Keratinocyte (primary cell): ENCODE results near the gene PRKN. TPM values are rescaled to one million over a fixed set of nuclear protein-coding genes. Genes with fewer than 3 reads are reported as not detected.

ENCODE experiments used
- DNase-seq: peaks from one replicate; pipeline ENCODE4 v3.0.0-alpha.2; 2011; ENCODE audit warnings: low read depth, missing footprints, low spot score
- FAIRE-seq: peaks from 2 replicates; lab custom pipeline; 2011; peaks lifted over from hg19 to GRCh38; lab: Jason Lieb, UNC
- H2AFZ ChIP-seq: 2 replicates; pipeline ENCODE4 v1.6.0; 2012; ENCODE audit warnings: low read length, control low read depth, inconsistent platforms; ENCODE audit not compliant: control insufficient read depth
- H3K27ac ChIP-seq: 2 replicates; pipeline ENCODE4 v1.5.1; 2011; ENCODE audit warnings: low read length; ENCODE audit not compliant: control insufficient read depth, insufficient read depth
- H3K27me3 ChIP-seq: 3 replicates; pipeline ENCODE4 v1.6.0; 2011; ENCODE audit warnings: low read length; ENCODE audit not compliant: control insufficient read depth, insufficient read depth; ENCODE audit errors: extremely low read depth
- H3K36me3 ChIP-seq, 2 experiments: 2 replicates in 1 of 2; 3 replicates in 1 of 2; pipeline ENCODE4 v1.5.1; 2011; ENCODE audit warnings: low read length in 2 of 2, mild to moderate bottlenecking in 1 of 2; ENCODE audit not compliant: control insufficient read depth in 2 of 2, insufficient read depth in 2 of 2; ENCODE audit errors: extremely low read depth in 1 of 2
- H3K4me1 ChIP-seq: 3 replicates; pipeline ENCODE4 v1.5.1; 2011; ENCODE audit warnings: low read length; ENCODE audit not compliant: control insufficient read depth, insufficient read depth; ENCODE audit errors: extremely low read depth
- H3K4me2 ChIP-seq: 3 replicates; pipeline ENCODE4 v1.6.0; 2011; ENCODE audit warnings: low read depth, low read length; ENCODE audit not compliant: control insufficient read depth, insufficient read depth; ENCODE audit errors: extremely low read depth
- H3K4me3 ChIP-seq, 3 experiments: fragments of 200-600 bp in 1 of 3; sonication (generic) in 1 of 3; 2 replicates in 2 of 3; 3 replicates in 1 of 3; pipeline ENCODE4 v1.5.1; 2011 to 2016; ENCODE audit warnings: low read length in 3 of 3, mild to moderate bottlenecking in 3 of 3, control low read depth in 2 of 3, inconsistent platforms in 1 of 3, low read depth in 1 of 3, mixed read lengths in 1 of 3, mixed run types in 1 of 3, moderate library complexity in 1 of 3; ENCODE audit not compliant: control insufficient read depth in 2 of 3, insufficient read depth in 2 of 3; ENCODE audit errors: extremely low read depth in 1 of 3
- H3K79me2 ChIP-seq: 2 replicates; pipeline ENCODE4 v1.6.0; 2012; ENCODE audit warnings: low read length; ENCODE audit not compliant: control insufficient read depth, insufficient read depth
- H3K9ac ChIP-seq: 3 replicates; pipeline ENCODE4 v1.6.0; 2011; ENCODE audit warnings: low read length; ENCODE audit not compliant: control insufficient read depth, insufficient read depth; ENCODE audit errors: extremely low read depth
- H3K9me1 ChIP-seq: 3 replicates; pipeline ENCODE4 v1.6.0; 2011; ENCODE audit warnings: low read length; ENCODE audit not compliant: control insufficient read depth, insufficient read depth; ENCODE audit errors: extremely low read depth
- H3K9me3 ChIP-seq: 2 replicates; pipeline ENCODE4 v1.5.1; 2012; ENCODE audit warnings: low read depth, low read length; ENCODE audit not compliant: control insufficient read depth
- H4K20me1 ChIP-seq: 3 replicates; pipeline ENCODE4 v1.6.0; 2011; ENCODE audit warnings: low read length; ENCODE audit not compliant: control insufficient read depth, insufficient read depth; ENCODE audit errors: extremely low read depth
- EZH2 ChIP-seq: IDR thresholded peaks from one replicate; pipeline ENCODE4 v1.6.1; 2012; ENCODE audit warnings: inconsistent platforms, mild to moderate bottlenecking, low read length, moderate library complexity
- dilution Hi-C: fragments of 300-500 bp; cut with MboI; formaldehyde crosslinking; loops from one replicate; pipeline ENCODE4 v1.7.0; 2020; ENCODE audit warnings: low sequenced_read_pairs; ENCODE audit not compliant: extremely low pct_ligation_motif_present
- polyA plus RNA-seq, 5 experiments: library from polyadenylated mRNA; depleted of rRNA in 3 of 5; stranded (reverse) in 3 of 5; stranded (forward) in 1 of 5; unstranded in 1 of 5; fragments of >200 nt; gene quantifications; 1 replicate in 1 of 5; 2 replicates in 3 of 5; 3 replicates in 1 of 5; pipeline versions ENCODE4 v1.2.1 to v1.2.3, GENCODE V29; 2011 to 2012; ENCODE audit warnings: missing spikeins in 2 of 5, low read depth in 1 of 5, low replicate concordance in 1 of 5
- TF ChIP-seq, protein P1 (sequence below), 3 experiments: IDR thresholded peaks in 1 of 3; conservative IDR thresholded peaks in 1 of 3; optimal IDR thresholded peaks in 1 of 3; 2 replicates in 2 of 3; 3 replicates in 1 of 3; pipeline versions ENCODE3 to v1.5.1; 2011; ENCODE audit warnings: low read length in 3 of 3, mild to moderate bottlenecking in 3 of 3, moderate library complexity in 2 of 3, control low read depth in 1 of 3, inconsistent platforms in 1 of 3; ENCODE audit not compliant: insufficient read depth in 2 of 3; ENCODE audit errors: extremely low read depth in 1 of 3

PRKN gene
- polyA plus RNA-seq, 1 donor (not counting 4 experiments of a cell fraction or from before 2014, with no cell fraction given) = 0.67 TPM

GRCh38 chr6:161802231-161802630 is 925.3 kb downstream of the PRKN start:
- no peaks in the 10 kb centered on the region for H4K20me1 ChIP-seq
- no peak for TF ChIP-seq EZH2
- TF ChIP-seq, protein P1, sequence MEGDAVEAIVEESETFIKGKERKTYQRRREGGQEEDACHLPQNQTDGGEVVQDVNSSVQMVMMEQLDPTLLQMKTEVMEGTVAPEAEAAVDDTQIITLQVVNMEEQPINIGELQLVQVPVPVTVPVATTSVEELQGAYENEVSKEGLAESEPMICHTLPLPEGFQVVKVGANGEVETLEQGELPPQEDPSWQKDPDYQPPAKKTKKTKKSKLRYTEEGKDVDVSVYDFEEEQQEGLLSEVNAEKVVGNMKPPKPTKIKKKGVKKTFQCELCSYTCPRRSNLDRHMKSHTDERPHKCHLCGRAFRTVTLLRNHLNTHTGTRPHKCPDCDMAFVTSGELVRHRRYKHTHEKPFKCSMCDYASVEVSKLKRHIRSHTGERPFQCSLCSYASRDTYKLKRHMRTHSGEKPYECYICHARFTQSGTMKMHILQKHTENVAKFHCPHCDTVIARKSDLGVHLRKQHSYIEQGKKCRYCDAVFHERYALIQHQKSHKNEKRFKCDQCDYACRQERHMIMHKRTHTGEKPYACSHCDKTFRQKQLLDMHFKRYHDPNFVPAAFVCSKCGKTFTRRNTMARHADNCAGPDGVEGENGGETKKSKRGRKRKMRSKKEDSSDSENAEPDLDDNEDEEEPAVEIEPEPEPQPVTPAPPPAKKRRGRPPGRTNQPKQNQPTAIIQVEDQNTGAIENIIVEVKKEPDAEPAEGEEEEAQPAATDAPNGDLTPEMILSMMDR (optimal IDR thresholded peaks at IDR 0.05 in 1 of 3, IDR thresholded peaks at IDR 0.05 in 1 of 3, conservative IDR thresholded peaks at IDR 0.05 in 1 of 3; ENCODE audit: extremely low read depth in 1 of 3, insufficient read depth in 2 of 3, low read length in 3 of 3) = no peak
- DNase-seq = no peak
- no peaks in the 10 kb centered on the region for H3K27me3 ChIP-seq
- H3K4me2 ChIP-seq = no peak overlapping the region
- no peaks in the 10 kb centered on the region for H3K36me3 ChIP-seq
- no peak overlapping the region for H2AFZ ChIP-seq
- no peaks in the 10 kb centered on the region for H3K4me1 ChIP-seq
- no peak overlapping the region for H3K27ac ChIP-seq
- H3K79me2 ChIP-seq = no peaks in the 10 kb centered on the region
- no peaks in the 10 kb centered on the region for H3K9me3 ChIP-seq
- no peak overlapping the region for H3K4me3 ChIP-seq
- no peak overlapping the region for H3K9ac ChIP-seq
- no peak for FAIRE-seq
- dilution Hi-C loops = no loop called here
- H3K9me1 ChIP-seq = no peaks in the 10 kb centered on the region

DNA sequence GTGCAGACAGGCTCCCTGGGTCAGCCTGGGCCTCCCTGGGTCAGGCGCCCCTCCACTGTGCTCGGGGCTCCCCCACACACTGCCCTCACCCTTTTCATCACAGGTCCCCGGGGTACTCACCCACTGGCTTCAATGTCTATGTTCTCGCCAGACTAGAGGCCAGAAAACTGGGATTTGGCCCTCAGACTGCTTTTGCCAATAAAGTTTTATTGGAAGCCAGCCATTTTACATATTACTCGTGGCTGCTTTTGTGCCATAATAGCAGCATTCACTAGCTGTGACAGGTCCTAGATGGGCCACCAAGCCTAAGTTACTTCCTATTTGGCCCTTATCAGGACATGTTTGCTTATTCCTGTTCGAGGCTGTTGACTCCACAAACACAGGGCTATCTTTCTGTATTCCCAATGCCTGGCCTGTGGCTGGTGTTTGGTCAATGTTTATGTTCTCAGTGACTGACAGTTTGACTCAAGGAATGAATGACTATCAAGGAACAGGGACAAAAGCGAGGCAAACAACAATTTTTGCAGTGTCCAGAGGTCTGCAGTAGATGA is 928.6 kb downstream of the PRKN start:
- dilution Hi-C loops = no loop called here
- H3K9ac ChIP-seq = no peak overlapping the region
- no peaks in the 10 kb centered on the region for H3K79me2 ChIP-seq
- H4K20me1 ChIP-seq = no peaks in the 10 kb centered on the region
- no peak overlapping the region for H3K4me2 ChIP-seq
- TF ChIP-seq, protein P1 (optimal IDR thresholded peaks at IDR 0.05 in 1 of 3, IDR thresholded peaks at IDR 0.05 in 1 of 3, conservative IDR thresholded peaks at IDR 0.05 in 1 of 3; ENCODE audit: extremely low read depth in 1 of 3, insufficient read depth in 2 of 3, low read length in 3 of 3) = no peak
- TF ChIP-seq EZH2 = no peak
- H3K27ac ChIP-seq = no peak overlapping the region
- no peaks in the 10 kb centered on the region for H3K27me3 ChIP-seq
- no peaks in the 10 kb centered on the region for H3K4me1 ChIP-seq
- DNase-seq (no peak), FAIRE-seq (no peak)
- H3K4me3 ChIP-seq = no peak overlapping the region
- H3K36me3 ChIP-seq = no peaks in the 10 kb centered on the region
- H2AFZ ChIP-seq = no peak overlapping the region
- no peaks in the 10 kb centered on the region for H3K9me3 ChIP-seq
- no peaks in the 10 kb centered on the region for H3K9me1 ChIP-seq
